CD4-positive, alpha-beta T cell treated with Interleukin-6 at 100 ng/mL for 8 hours (primary cell): ENCODE measurements around the gene RPS6KA1.
A peak's percentile ranks its signal among the peaks of the same experiment; 100 is the strongest.
"Not testable (repeated sequence)": the region's sequence is repeated elsewhere in the genome, so short reads cannot be mapped to it uniquely, and the experiment has no call there.

Experiments
- DNase-seq: peaks from one replicate; pipeline ENCODE4 v3.0.0-alpha.2; 2020; ENCODE audit warnings: mixed read lengths, low spot score

Gene RPS6KA1

DNA sequence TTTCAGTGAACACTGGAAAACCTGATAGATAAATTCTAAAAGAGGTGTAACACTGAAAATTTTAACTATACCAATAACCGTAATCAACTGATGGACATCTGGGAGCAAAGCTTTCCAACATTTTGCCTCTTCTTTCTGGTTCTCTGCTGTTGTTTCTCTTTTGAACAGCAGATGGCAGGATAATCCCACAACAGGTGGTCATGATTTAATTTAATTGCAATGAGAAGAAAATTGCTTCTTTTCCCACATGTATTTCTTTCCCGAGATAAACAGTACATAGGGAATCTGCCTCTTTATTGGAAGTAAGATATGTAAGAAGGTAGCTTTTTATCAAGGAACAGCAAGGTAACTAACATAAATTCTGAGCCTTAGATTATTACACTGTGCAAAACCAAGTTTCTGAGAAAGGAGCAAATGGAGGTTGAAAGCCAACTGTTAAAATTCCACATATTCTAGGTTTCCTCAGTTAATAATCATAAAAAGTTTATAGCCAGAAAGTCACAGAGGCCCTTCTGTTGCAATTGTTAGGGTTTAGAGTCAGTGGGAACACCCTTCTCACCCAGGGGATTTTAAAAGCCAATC lies 72.9 kb downstream of the RPS6KA1 start:
- DNase-seq, result peak; percentile 60

DNA sequence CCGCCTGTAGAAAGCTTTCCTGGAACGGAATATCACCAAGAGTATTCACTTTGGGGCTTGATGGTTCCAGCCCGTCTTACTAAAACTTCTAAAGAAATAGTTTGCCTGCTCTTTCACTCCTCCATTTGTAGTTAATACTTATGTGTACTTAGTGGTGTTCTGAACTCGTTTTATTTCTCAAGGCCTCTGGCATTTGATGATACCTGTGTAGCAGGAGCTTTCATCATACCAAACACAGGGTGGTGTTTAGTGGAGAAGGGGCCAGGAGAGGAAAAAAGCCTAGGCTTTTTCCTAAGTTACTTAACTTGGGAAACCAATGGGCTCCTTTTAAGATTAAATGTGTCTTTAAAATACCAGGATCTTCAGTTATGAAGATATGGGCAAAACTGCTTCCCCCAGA lies 74.3 kb downstream of the RPS6KA1 start:
- DNase-seq, result no peak

DNA sequence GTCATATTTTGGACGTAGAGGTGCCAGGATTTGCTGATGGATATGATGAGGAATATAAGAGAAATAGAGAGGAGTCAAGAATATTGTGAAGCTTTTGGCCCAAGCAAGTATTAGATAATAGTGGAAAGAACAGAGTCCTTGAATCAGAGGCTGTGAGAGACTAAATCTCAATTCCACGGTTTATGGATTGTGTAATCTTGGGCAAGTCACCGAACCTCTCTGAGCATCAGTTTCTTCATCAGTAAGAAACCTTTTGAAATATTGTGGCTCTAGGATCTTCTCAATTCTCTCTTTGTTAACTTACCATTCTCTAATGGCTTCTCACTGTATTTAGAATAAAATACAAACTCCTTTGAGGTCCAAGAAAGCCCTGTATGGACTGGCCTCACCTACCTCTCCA lies 77.6 kb downstream of the RPS6KA1 start:
- no peak for DNase-seq

DNA sequence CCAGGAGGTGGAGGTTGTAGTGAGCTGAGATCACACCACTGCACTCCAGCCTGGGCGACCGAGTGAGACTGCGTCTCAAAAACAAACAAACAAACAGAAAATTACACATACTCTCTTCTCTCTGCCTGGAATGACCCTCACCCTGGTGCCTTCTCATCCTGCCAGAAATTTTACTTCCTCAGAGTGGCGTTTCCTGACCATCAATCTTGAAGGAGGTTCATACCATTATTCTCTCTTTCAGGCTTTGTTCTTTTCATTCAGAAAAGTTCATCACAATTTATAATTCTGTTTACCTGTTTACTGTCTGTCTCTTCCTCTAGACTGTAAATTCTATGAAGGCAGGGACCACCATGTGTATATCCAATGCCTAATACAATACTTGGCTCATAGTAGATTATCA lies 79.3 kb downstream of the RPS6KA1 start:
- no peak for DNase-seq

DNA sequence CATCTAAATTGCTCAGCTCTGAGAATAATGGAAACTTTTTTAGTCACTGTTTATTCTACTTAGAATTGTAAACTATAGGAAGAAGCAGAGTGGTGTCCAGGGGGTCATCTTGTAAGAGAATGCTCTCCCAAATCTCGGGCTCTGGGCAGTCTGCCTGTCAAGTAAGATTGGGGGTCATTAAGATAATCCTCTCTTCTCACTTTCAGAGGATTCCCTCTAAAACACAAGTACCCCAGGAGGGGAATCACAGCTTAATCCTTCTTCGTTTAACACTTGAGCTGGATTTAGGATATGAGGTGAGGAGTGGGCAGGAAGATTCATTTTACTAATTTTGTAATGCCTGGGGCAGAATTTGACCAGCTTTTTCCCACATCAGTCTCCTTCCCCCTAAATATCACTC lies 81.2 kb downstream of the RPS6KA1 start:
- DNase-seq, result no peak

DNA sequence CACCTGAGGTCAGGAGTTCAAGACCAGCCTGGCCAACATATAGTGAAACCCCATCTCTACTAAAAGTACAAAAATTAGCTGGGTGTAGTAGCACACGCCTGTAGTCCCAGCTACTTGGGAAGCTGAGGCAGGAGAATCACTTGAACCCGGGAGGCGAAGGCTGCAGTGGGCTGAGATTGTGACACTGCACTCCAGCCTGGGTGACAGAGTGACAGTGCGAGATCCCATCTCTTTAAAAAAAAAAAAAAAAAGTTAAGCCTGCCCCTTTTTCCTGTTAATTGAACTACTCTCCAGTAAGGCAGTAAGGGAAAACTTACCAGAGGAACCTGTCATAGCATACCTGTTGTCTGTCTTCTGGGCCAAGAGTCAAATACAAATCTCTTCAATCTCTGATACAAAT lies 83.1 kb downstream of the RPS6KA1 start:
- DNase-seq, result not testable (repeated sequence)

DNA sequence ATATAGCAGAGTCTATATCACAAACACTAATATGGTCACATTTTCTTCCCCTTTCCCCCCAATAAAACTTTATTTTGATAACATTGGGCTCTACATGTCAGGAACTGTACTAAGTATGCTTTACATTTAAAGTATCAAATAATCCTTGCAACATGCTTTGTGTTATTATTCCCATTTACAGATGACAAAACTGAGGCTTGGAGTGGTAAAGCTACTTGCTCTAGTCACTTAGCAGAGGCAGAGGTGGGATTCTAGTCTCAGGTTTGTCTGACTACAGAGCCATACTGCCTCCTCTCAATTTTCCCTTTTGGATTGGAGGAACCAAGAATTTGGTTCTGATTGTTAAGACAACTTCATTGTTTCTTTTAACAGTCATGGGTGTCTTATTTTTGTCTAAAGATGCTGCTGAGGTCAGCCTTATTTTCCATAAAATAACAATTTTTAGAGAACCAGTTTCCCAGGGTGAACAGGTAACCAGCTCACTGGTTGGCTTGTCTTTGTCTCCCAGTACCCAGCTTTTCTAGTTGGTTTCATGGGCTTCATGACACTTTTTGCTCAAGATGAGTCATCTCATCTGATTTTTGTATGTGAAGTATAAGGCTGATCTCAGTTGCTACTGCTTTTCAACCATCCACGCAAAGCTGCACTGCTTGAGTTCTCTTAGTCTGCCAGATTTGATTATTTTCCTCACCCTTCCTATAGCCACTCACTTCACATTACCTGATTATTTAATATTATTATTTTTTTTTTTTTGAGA lies 85.3 kb downstream of the RPS6KA1 start:
- DNase-seq, result no peak

DNA sequence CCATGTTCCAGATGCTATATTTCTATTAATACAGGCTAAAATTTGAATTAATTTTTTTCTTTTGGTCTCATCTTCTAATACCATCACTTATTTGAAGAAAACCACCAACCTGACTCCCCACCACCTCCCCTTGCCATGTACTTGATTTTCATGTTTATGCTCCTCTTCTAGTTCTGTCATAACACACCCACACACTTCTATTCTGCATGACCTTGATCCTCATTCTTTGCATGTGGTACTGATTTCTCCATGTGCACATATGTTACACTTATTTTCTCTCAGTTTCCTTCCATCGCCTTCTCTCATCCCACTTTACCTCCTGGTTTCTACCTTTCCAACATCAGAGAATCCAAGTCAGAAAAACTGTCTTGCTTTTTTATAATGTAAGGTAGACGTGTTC lies 87.3 kb downstream of the RPS6KA1 start:
- no peak for DNase-seq

DNA sequence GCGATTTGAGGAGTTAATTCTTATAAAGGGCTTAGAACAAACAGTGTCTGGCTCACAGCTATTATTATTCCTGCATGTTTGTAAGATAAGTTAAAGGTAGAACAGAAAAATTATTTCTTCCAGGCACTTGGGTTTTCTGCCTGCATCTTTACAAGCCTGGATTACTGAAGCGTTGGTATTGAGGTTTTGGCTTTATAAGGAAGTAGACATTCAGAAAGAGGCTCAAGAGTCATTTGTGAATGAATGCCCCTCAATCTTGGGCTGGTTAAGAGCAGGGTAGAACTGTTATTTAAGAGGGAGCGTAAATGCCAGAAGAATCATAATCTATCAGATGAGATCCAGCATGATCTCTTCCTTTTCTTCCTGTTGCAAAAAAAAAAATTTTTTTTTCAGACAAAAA lies 89.0 kb downstream of the RPS6KA1 start:
- DNase-seq, result no peak
